Measurements from ENCODE around the gene OTUD3.
A peak's percentile ranks its signal among the peaks of the same experiment; 100 is the strongest.
"Not testable (repeated sequence)": the region's sequence is repeated elsewhere in the genome, so short reads cannot be mapped to it uniquely, and the experiment has no call there.

OTUD3 gene

DNA sequence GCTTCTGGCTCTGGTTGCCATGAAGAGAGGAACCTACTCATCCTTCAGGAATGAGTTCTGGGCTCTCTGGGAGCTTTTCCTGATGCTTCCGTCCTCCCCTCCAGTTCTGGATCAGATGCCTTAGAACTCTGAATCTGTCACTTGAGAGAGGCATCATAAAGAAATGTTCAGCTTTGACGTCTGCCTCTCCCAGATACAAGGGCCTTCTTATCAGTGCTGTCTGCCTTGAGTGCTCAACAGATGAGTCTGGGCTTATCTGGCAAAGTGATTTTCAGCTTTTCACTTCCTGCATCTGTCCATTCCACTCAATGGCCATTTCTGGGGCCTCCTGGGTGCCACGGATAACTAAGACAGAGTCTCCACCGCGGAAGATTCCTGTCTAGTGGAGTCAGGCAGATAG is 12.3 kb upstream of the OTUD3 start:
- no peak for DNase-seq

DNA sequence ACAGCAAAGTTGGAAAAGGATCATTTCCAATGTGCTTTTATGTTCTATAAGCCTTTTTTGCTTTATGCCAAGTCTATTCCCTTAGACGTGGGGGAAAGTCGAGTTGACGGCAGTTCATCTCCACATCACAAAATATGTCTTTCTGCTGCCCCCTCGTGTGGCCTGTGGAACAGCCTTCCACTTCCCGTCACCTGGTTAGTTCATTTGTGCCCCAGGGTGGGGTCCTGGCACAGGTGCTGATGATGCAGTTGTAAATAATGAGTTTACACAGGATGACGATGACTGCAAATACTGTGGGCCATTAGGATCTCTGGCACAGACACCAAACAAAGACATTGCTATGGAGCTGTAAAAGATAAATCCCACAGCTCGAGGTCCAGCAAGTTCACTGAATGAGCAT is 10.0 kb upstream of the OTUD3 start:
- DNase-seq, result no peak

DNA sequence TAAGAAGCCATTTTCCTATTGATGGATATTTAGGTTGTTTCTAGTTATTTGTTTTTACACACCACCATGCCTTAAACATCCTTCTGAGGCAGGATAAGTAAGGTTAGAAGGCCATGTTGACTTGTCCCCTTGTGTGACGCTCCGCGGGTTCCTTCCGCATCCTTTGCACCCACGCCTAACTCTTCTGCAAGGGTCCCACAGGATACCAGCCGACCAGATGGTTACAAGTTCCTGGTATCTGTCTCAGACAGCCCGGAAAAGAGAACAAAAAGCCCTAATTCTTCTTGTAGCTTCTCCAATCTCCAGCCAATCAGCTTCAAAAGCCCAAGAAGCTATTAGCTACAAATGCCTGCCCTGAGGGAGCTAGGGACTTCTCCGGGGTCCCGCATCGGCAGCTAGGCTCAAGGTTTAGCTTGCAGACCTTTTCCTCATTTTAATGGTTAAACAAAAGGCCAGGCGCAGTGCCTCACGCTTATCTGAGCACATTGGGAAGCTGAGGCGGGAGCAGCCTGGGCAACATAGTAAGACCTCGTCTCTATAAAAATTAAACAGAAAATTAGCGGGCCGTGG is 4.9 kb upstream of the OTUD3 start:
- DNase-seq, result no peak

DNA sequence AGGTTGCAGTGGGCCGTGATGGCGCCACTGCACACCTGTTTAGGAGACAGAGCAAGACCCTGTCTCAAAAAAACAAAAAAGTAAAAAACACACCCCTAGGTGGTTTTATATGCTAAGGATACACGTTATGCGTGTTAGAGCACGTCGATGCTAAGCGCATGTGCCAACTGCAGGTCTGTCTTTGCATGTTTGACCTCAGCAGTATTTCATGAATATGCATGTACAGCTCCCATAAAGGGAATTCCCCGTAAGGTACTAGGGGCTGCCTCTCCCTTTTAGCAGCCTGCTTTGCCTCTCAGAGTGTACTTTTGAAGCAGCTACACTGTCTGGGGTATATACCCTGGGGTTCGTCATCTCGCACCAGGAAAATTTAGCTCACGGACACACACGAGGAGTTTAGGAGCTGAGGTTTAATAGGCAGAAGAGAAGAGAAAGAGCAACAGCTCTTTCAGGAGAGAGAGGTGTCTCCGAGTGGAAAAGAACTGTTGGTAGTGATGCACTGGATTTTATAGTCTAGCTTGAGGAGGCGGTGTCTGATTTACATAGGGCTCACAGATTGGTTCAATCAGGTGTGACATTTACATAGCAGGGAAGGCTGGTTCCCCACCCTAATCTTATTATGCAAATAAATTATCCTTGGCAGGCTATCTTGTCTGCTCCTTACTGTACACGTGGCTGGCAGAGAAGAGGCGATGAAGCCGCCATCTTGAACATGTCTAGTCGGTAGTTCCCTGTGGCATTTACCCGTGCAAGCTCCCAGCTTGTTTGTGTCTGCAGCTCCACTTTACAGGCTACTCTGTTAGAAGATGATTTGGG is 4.2 kb upstream of the OTUD3 start:
- DNase-seq, result no peak

DNA sequence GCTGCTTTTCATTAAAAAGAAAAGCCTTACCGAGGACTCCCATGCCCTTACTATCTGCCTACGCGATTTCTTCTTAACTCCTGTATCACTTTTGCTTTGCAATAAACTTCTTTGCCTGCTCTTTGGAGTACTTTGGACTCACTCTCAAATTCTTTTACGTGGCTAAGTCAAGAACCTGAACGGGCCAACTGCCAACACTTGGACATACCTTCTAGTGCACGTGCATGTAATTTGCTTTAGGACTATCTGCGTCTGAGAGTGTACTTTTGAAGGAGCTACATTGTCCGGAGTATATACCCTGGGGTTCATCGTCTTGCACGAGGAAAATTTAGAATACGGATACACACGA is 3.6 kb upstream of the OTUD3 start:
- no peak for DNase-seq

DNA sequence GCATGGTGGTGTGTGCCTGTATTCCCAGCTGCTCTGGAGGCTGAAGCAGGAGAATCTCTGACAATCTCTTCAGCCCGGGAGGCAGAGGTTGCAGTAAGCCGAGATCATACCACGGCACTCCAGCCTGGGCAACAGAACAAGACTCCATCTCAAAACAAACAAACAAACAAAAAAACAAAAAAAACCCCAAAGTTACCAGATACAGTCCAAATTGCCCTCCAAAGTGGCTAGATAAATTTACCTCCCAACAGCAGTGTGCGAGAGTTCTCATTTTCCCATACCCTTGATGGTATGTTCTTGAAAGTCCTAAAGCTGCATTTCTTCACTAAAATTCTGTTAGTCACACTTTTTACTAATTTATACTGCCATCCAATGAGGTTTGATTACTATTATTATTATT is 3.0 kb upstream of the OTUD3 start:
- no peak for DNase-seq

DNA sequence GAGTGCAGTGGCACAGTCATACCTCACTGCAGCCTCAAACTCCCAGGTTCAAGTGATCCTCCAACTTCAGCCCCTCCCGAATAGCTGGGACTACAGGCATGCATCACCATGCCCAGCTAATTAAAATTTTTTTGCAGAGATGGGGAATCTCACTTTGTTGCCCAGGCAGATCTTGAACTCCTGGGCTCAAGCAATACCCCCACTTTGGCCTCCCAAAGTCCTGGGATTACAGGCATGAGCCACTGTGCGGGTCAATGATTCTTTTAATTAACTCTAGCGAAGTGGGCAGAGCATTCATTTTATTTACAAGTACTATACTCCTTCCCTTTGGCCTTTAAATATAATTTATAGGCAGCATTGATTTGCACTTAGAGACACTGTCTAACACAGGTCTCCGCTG is 2.5 kb upstream of the OTUD3 start:
- no peak for DNase-seq

DNA sequence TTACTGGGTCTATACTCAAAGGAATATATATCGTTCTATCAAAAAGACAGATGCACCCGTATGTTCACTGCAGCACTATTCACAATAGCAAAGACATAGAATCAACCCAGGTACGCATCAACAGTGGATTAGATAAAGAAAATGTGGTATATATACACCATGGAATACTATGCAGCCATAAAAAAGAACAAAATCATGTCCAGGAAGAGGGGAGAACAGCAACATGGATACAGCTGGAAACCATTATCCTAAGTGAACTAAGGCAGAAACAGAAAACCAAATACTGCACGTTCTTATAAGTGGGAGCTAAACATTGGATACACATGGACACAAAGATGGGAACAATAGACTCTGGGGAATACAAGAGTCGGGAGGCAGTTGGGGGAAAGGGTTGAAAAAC is 1.4 kb upstream of the OTUD3 start:
- not testable (repeated sequence) for DNase-seq

DNA sequence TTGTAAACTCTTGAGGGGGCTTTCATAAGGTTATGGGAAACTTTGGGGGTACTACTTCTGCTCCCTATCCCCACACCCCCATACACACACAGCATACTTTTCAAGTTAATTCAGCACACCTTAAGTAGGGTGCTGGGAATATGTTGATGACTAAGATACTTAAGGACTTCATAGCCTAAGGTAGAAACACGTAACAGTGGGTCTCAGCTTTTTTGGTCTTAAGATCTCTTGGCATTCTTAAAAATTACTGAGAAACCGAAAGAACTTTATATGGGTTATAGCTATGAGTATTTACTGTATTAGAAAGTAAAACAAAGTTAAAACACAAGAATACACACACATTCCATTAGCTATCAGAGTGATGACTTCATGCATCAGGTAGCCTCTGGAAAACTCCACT is 2.1 kb downstream of the OTUD3 start:
- no peak for DNase-seq

DNA sequence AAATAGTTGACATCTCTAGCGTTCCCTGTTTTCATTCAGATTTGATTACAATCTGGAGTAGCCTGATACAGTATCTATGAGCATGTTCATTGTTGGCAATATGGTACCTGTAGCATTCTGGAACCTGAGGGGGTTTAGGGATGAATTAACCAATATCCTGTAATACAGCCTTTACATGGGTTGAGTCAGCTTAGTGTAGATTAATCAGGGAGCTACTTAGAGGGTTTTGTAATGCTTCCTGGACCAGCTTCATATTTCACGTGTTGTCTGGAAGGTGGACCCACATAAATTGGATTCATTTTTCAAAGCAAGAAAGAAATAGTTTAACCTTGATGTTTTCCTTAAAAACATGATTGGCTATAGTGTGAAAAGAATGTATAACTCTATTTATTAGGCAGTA is 3.6 kb downstream of the OTUD3 start:
- no peak for DNase-seq

DNA sequence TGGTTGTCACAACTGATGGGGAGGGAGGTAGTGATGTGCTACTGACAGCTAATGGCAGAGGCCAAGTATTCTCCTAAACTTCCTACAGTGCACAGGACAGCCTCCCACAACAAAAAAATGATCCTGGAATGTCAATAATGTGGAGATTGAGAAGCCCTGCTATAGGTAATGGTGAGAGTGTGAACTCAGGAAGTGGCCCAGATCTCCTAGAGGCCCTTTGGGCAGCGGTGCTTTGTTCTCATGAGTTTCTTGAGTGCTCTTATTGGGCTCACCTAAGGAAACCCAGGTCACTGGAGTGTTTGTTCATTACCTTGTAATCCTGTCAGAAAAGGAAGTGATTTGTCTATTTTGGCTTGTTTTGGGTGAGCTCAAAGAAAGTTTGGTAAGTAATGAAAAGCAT is 5.9 kb downstream of the OTUD3 start:
- DNase-seq, result no peak

DNA sequence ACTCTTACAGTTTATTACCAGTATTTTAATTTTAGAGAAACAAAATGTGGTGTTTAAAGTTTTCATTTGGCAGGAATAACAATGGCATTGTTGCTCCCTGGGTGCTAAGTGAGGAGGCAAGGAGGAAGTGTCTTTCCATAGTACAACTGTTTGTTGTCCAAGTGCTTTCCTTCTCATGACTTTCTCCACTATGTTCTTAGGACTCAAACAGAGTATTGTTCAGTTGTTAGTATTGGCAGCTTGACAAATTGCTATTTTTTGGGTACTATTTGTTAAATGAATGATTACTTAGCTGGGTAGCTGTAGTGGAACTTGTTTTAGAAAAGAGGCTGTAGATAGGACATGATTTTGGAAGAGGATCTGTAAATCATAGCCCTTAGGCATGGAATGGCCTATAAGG is 7.5 kb downstream of the OTUD3 start:
- DNase-seq, result no peak

DNA sequence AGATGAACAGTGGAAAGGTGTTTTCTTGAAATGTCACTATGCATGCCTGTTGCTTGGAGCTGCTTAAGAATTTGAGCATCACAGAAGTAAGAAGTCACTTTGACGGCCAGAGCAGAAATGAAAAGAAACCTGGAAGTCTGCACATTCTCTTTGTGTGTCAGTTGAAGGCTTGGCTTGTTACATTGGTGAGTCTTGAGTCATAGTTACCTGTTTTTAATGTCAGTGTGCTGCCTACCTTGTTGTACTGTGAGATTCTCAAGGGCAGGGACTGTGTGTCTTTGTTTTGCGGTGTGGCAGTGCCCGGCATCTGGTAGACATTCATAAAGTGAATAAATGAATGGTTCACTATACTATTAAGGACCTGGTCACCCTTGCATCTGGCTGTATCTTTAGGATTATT is 9.9 kb downstream of the OTUD3 start:
- DNase-seq, result no peak

DNA sequence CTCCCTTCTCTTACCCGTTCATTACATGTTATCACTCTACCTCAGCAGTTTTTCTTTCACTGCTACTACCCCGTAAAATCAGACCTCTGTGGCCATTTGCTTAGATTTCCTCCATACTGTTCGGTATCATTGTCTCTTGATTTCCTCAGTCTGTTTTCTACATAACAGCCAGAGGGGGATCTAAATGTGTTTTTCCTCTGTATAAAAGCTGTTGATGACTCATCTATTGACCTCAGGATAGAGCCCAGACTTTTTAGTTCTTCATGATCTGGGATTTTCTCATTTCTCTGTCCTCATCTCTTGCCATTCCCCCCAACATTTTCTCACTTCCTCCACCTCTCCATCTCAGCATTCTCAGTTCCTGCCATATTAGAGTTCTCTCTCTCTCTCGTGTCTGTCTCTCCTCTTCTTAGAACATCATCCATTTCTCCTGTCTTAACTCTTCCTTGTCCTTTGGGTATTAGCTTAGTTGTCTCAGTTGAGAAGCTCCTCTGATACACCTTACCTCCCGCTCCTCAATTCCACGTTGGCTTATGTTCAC is 10.5 kb downstream of the OTUD3 start:
- DNase-seq, result no peak

DNA sequence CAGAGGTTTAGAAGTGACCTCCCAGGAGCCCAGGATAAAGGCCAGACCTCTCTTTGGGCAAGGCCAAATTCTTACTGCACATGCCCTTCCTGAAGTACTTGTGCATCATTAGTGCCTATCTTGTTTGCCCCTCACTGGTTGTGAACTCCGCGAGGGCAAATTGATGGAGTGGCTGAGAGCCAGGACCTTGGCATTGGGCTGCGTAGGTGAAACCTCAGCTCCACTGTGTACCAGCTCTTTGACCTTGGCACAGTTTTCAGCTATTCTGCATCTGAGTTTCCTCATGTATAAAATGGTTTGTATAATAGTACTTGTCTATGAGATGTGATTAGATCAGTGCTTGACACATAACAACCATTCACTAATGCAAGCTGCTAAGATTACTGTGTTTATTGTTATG is 11.5 kb downstream of the OTUD3 start:
- DNase-seq, result no peak

DNA sequence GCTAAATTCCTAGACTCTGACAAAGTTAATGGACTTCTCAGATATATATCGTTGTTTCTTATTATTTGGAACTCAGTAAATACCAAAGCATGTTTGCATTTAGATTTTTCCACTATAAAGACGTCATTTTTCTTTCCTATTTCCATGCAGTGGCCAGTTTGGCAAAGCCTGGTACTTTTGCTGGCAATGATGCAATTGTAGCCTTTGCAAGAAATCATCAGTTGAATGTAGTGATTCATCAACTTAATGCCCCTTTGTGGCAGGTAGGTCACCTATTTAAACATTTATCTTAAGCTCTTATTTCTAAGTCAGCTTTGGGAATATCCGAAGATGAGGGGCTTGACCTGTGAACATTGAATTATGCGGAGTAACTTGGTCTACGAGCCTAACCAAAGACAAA is 12.0 kb downstream of the OTUD3 start:
- DNase-seq, result no peak

DNA sequence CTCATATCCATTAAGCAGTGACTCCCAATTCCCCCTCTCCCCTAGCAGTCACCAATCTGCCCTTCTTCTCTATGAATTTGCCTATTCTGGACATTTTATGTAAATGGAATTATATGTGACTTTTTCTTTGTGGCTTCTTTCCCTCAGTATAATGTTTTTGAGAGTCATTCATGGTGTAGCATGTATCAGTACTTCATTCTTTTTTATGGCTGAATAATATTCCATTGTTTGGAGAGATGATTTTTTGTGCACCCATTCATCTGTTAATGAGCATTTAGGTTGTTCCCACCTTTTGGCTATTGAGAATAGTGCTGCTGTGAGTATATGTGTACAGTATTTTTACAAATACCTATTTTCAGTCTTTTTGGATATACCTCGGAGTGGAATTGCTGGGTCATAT is 19.5 kb downstream of the OTUD3 start:
- DNase-seq, result no peak

DNA sequence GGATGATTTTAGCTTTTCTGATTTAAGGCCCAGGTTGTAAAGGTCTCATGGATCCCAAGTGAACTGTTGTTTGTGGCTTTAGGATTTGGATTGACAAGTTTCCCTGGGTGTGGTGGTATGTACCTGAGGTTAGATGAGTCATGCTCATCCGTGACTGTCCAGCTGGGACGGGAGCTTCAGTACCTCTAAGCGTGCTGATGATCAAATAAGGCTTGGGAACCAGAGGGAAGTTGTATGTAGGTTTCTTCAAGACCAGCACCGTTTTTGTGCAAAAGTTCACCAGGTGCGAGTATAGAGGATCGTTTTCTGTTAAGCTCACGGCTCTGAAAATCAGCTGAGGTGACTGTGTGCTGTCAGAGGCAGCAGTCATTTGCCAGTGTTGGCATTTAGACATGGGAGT is 21.4 kb downstream of the OTUD3 start:
- no peak for DNase-seq

DNA sequence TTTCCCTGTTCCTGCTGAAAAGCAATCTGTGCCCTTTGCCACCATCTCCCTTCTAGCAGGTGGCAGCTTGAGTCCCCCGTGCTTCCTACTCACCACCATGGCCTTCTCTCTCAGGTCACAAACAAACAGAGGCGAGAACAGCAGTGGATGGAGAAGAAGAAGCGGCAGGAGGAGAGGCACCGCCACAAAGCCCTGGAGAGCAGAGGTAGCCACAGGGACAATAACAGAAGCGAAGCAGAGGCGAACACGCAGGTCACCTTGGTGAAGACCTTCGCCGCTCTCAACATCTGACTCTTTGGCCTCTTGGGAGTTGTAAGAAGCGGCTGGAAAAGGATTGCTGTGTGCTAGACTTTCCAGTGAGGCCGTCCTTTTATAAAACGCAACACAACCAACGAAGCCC is 25.3 kb downstream of the OTUD3 start:
- no peak for DNase-seq

DNA sequence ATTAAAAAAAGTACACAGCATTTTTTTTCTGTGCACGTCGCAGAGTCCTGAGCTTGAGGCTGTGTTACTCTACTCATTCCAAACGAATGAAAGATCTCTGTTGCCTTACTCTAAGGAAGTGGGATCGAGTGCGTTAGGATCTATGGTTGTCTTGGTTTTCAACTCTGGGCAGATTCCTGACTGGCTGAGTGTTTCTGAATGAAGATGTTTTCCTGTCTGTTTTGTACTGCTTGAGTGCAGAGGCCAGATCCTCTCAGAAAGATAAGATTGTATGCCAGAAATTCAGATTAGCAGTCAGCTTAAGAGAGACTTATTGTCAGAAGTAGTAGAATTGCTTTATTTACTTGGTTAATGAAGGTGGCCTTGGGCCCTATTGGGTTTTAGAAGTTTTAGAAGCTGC is 27.2 kb downstream of the OTUD3 start:
- no peak for DNase-seq

DNA sequence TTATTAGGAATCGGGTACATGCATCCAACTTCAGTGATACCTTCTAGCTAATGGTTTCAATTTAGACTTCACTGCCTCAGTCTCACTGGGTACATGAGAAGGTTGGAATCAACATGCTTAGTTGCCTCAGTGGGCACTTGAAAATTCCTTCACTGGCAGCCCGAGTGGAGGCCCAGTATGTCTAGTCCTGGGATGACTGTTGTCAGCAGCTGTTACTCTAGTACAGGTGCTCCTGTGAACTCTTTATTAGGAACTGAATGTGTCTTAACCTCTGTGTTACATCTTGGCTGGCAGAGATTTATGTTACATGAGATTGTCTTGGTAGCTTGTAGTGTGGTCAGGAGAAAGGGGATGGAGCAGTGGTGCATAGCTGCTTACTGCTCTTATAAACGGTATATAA is 27.8 kb downstream of the OTUD3 start:
- no peak for DNase-seq

DNA sequence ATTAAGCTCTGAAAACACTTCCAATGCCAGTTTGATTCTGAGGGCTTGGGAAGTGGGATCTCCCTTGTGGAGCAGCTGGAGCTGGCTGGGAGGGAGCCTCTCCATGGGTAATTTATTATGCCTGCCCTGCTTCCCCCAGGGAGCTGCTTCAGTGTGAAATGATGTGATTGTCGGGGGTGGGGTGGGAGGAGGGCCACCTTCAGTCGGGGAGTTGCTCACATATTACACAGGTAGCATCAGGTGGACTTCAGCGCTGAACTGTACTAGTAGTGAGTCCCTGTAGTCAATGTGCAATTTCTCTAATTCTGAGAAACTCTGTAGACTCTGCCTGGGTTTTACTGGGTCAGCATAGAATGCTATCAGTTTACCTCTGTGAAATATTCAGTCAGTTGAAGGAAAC is 28.5 kb downstream of the OTUD3 start:
- no peak for DNase-seq

DNA sequence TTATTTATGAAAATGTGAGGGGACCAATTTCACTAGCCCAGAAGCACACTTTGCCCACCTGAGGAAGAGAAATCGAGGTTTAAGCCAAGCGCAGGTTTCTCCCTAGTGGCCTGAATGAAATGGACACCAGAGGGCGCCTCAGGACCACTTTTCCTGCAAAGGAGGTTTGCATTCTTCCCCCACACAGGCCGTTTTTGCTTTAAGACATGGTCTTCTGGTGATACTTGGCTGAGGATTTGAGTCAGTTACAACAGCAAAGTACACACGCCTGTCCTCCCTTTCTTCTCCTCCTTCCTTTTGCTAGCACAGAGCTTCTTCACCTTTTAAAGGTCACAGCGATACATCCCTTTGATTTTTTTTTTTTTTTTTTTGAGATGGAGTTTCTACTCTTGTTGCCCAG is 35.9 kb downstream of the OTUD3 start:
- DNase-seq, result peak; percentile 45

DNA sequence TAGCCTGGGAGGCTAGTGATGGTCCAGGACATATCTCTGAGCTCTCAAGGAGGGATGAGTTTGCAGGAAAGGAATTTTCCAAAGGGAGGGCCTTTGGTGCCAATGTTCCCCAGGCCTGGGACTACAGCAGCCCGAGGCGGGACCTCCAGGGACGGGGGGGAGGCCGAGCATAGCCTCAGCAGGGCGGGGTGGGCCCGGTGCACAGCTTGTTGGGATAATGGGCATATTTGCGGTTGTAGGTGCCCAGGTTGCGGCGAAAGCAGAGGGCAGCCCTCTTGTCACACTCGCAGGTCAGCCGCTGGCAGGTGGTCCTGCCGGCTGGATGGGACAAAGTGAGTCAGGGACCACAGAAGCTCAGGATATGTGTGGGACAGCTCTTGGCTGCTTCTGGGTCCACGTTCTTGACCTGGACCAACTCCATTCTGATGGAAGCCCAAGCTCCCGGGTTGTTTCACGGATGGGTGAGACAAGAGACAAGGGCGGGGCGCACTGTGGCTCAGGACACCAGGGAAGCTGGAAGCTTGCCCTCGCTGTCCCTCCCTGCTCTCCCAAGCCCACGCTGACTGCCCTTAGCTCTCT is 38.0 kb downstream of the OTUD3 start:
- DNase-seq, result no peak

DNA sequence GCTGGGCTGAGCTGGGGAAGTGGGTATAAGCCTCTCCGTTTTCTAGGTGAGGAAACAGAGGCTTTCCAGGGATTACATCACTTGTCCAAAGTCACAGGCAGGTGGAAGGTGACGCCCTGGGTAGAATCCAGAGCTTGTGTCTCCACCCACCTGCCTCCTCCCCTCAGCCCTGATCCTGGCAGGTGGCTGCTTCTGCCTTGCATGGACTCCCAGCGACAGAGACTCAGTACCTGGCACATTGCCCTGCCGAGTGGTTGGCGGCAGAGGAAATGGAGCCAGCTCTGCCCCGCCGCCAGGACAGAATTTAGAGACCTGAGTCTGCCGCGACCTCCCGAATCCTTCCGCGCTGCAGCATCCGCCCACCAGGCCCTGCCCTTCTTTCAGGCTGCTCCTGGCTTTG is 39.1 kb downstream of the OTUD3 start:
- DNase-seq, result no peak
